Pons (tissue), 1 donor: ENCODE results near the gene PCDH17.

Experiments
- DNase-seq: peaks from one replicate; pipeline ENCODE4 v3.0.0-alpha.2; 2016; ENCODE audit warnings: low spot score

Gene PCDH17

GRCh38 chr13:57726981-57727380 is 95.4 kb downstream of the PCDH17 start:
- DNase-seq, result no peak

- DNase-seq, result no peak
Observed at GRCh38 chr13:57734306-57734705, 102.8 kb downstream of the PCDH17 start.

GRCh38 chr13:57739089-57739488 is 107.5 kb downstream of the PCDH17 start:
- no peak for DNase-seq

GRCh38 chr13:57739543-57740190 is 108.1 kb downstream of the PCDH17 start:
- DNase-seq, result peak; percentile 27

GRCh38 chr13:57740719-57741118 is 109.2 kb downstream of the PCDH17 start:
- peak; percentile 76 for DNase-seq

DNA sequence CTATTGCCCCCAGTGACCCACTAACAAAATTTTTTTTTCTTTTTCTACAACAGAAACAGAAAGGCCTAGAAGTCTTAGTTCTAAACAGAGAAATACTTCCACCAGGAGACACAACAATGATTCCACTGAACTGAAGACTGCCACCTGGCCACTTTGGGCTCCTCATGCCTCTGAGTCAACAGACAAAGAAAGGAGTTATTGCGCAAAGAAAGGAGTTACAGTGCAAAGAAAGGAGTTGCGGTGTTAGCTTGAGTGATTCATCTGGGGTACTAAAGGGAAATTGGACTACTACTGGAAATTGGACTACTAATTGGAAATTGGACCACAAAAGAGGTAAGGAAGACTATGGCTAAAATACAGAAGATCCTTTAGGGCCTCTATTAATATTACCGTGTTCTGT is 116.6 kb downstream of the PCDH17 start:
- DNase-seq, result no peak

DNA sequence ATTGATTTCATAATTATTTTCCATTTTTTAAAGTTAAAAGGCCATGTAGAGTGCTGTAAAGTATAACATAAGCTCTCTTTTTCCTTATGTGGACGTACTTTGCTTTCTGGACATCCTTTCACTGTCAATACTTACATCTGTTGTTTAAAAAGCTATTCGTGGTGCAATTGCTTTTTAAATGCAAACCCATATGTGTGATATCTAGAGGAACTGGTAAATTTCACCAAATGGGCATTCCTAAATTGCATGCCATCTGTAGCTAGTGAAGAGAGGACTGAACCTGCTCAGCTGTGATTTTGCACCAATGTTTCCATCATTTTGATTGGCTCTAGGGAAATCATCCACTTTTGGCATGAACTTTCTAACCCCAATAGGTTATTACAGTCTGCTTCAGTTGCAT is 129.4 kb downstream of the PCDH17 start:
- no peak for DNase-seq

DNA sequence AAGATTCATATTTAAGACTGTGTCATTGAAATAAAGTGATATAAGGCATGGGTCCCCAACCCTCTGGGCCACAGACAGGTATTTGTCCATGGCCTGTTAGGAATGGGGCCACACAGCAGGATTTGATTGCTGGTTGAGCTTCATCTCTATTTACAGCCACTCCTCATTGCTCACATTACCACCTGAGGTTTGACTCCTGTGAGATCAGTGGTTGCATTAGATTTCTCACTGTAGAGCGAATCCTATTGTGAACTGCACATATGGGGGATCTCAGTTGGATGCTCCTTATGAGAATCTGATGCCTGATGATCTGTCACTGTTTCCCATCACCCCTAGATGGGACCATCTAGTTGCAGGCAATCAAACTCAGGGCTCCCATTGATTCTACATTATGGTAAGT is 132.1 kb downstream of the PCDH17 start:
- no peak for DNase-seq
